ENCODE measurements around the gene SCOC.

DNA sequence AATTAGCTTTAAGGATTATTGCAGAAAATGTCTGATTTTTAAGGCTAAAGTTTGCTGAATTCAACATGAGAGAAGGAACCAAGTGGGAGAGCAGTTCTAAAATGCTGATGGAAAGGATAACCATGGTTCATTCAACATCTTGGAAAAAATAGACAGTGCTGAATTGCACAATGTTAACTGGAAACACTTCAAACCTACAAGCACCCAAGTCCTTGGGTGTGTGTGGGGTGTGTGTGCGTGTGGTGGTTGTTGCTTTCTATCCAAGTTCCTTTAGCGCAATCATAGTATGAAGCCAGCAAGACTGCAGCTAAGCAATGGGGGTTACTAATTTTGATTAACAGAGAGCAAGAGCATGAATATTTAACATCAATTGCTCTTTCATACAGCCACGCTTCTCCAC is 29.3 kb upstream of the SCOC start:
- TF ChIP-seq, protein P1, sequence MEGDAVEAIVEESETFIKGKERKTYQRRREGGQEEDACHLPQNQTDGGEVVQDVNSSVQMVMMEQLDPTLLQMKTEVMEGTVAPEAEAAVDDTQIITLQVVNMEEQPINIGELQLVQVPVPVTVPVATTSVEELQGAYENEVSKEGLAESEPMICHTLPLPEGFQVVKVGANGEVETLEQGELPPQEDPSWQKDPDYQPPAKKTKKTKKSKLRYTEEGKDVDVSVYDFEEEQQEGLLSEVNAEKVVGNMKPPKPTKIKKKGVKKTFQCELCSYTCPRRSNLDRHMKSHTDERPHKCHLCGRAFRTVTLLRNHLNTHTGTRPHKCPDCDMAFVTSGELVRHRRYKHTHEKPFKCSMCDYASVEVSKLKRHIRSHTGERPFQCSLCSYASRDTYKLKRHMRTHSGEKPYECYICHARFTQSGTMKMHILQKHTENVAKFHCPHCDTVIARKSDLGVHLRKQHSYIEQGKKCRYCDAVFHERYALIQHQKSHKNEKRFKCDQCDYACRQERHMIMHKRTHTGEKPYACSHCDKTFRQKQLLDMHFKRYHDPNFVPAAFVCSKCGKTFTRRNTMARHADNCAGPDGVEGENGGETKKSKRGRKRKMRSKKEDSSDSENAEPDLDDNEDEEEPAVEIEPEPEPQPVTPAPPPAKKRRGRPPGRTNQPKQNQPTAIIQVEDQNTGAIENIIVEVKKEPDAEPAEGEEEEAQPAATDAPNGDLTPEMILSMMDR (conservative IDR thresholded peaks at IDR 0.05; ENCODE audit: low read depth, low read length), result no peak
- TF ChIP-seq EZH2 (IDR thresholded peaks at IDR 0.05; ENCODE audit: borderline replicate concordance, low read depth, low read length, poor library complexity, severe bottlenecking), result no peak
